Fibroblast of pulmonary artery (primary cell): ENCODE data around the gene FBRSL1.

ENCODE experiments used
- DNase-seq: peaks from one replicate; pipeline ENCODE4 v3.0.0-alpha.2; 2010; ENCODE audit warnings: low read depth
- H3K4me3 ChIP-seq: replicated peaks from 2 replicates; pipeline ENCODE4 v1.5.1; 2011; ENCODE audit warnings: low read depth, mild to moderate bottlenecking, control low read depth, low read length, moderate library complexity
- CTCF ChIP-seq: IDR thresholded peaks from 2 replicates; pipeline ENCODE4 v1.5.1; 2011; ENCODE audit warnings: mild to moderate bottlenecking, control low read depth, low read length, inconsistent platforms; ENCODE audit errors: missing control alignments

FBRSL1 gene

DNA sequence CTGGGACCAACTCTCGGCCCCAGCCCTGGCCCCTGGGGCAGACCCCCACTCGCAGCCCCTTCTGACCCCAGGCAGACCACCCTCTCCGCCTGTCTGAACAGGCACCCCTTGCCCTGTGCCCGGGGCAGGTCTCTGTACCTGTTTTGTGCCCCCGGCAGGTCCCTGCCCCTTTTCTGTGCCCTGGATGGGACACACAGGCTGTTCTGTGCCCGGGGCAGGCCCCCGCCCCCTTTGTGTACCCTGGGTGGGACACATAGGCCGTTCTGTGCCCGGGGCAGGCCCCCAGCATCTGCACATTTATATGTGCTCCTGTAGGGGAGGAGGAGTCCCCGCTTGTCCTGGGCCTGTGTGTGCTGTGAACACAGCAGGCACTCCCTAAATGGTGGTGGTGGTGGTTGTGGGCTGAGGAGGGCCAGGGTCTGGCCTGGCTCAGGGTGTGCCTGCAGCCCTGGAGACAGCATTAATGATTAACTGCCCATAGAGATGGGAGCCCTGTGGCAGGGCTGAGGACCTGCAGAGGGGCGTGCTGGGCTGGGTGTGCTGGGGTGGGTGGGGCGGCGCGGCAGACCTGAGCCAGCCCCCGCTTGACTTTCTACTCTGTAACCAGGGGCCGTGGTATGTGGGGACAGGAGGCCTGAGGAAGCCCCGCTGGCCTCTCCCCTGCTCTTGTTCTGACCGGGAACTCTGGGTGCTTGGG lies 3.7 kb downstream of the FBRSL1 start:
- no peak for DNase-seq
- H3K4me3 ChIP-seq = no peak overlapping the region
- no peak for TF ChIP-seq CTCF

GRCh38 chr12:132494294-132495164 lies 4.6 kb downstream of the FBRSL1 start:
- H3K4me3 ChIP-seq = no peak overlapping the region
- no peak for TF ChIP-seq CTCF
- no peak for DNase-seq

DNA sequence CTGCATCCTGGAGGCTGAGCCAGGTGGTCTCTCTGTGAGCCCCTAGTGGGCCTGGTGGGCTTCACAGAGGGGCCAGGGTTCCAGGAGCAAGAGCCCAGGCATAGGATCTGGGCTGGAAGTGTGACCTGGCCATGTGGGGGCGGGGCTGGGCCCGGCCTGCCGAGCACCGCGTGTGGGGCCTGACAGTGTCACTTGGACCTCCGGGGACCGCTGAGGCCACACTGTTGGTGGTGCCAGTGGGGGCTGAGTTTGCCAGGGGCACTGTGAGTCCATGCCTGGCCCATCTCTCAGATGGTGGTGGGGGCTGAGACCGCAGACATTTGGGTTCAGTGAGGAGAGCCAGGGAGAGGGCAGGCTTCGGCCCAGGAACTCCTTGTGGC lies 5.2 kb downstream of the FBRSL1 start:
- TF ChIP-seq CTCF = no peak
- no peak overlapping the region for H3K4me3 ChIP-seq
- DNase-seq = no peak

- no peak for TF ChIP-seq CTCF
- H3K4me3 ChIP-seq = no peak overlapping the region
- no peak for DNase-seq
These were observed 5.8 kb downstream of the FBRSL1 start for GRCh38 chr12:132495629-132496357.

DNA sequence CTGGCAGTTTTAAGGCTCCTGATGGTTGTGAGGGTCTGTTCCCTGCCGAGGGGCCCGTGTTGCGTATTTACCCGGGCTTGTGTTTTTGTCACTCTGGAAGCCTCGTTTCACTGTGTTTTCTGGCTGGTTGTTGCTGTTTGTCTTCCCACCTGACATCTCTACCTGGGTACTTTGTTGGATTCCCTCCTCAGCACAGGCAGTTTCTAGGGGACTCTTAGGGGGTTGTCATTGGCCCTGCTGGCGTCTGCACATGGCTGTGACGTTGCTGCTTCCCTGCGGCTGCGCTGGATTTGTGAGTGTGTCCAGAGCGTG lies 6.4 kb downstream of the FBRSL1 start:
- no peak overlapping the region for H3K4me3 ChIP-seq
- DNase-seq = no peak
- no peak for TF ChIP-seq CTCF

GRCh38 chr12:132496710-132497109 lies 6.8 kb downstream of the FBRSL1 start:
- no peak for TF ChIP-seq CTCF

More at GRCh38 chr12:132496710-132497109, 6.8 kb downstream of the FBRSL1 start:
- H3K4me3 ChIP-seq = no peak overlapping the region
- DNase-seq = no peak
